Measurements from ENCODE around the gene CHST4.
A peak's percentile ranks its signal among the peaks of the same experiment; 100 is the strongest.
"Not testable (repeated sequence)": the region's sequence is repeated elsewhere in the genome, so short reads cannot be mapped to it uniquely, and the experiment has no call there.

Gene CHST4

GRCh38 chr16:71557954-71558582 lies 31.8 kb downstream of the CHST4 start:
- H4K20me1 ChIP-seq (ENCODE audit: insufficient read depth) = no peaks in the 10 kb centered on the region
- H3K9ac ChIP-seq = no peak overlapping the region
- no peak for TF ChIP-seq CTCF (conservative IDR thresholded peaks at IDR 0.05; ENCODE audit: low read depth, low read length)
- no peak overlapping the region for H3K4me2 ChIP-seq
- no peaks in the 10 kb centered on the region for H3K79me2 ChIP-seq (ENCODE audit: insufficient read depth, low read depth)
- H3K4me3 ChIP-seq (IDR thresholded peaks at IDR 0.05; ENCODE audit: insufficient read depth, low read depth, low read length) = no peak overlapping the region
- H3K27me3 ChIP-seq (ENCODE audit: insufficient read depth, low read depth) = no peaks in the 10 kb centered on the region
- no peak overlapping the region for H2AFZ ChIP-seq (ENCODE audit: low read depth)
- no peak overlapping the region for H3K27ac ChIP-seq
- H3K36me3 ChIP-seq (ENCODE audit: insufficient read depth) = no peaks in the 10 kb centered on the region
- no peaks in the 10 kb centered on the region for H3K4me1 ChIP-seq (ENCODE audit: low read depth, poor library complexity, severe bottlenecking)

GRCh38 chr16:71559855-71560254 lies 33.6 kb downstream of the CHST4 start:
- H3K4me2 ChIP-seq = no peak overlapping the region
- no peaks in the 10 kb centered on the region for H3K36me3 ChIP-seq (ENCODE audit: insufficient read depth)
- H3K27me3 ChIP-seq (ENCODE audit: insufficient read depth, low read depth) = no peaks in the 10 kb centered on the region
- TF ChIP-seq CTCF (conservative IDR thresholded peaks at IDR 0.05; ENCODE audit: low read depth, low read length) = no peak
- H3K4me1 ChIP-seq (ENCODE audit: low read depth, poor library complexity, severe bottlenecking) = peaks cover 7% of the 10 kb centered on the region
- no peaks in the 10 kb centered on the region for H4K20me1 ChIP-seq (ENCODE audit: insufficient read depth)
- H2AFZ ChIP-seq (ENCODE audit: low read depth) = no peak overlapping the region
- H3K79me2 ChIP-seq (ENCODE audit: insufficient read depth, low read depth) = no peaks in the 10 kb centered on the region
- no peak overlapping the region for H3K9ac ChIP-seq
- H3K4me3 ChIP-seq (IDR thresholded peaks at IDR 0.05; ENCODE audit: insufficient read depth, low read depth, low read length) = no peak overlapping the region
- H3K27ac ChIP-seq = no peak overlapping the region

GRCh38 chr16:71561886-71562285 lies 35.7 kb downstream of the CHST4 start:
- H3K79me2 ChIP-seq (ENCODE audit: insufficient read depth, low read depth); H3K36me3 ChIP-seq (ENCODE audit: insufficient read depth); H3K4me2 ChIP-seq; H3K4me3 ChIP-seq (IDR thresholded peaks at IDR 0.05; ENCODE audit: insufficient read depth, low read depth, low read length); H4K20me1 ChIP-seq (ENCODE audit: insufficient read depth); H3K9ac ChIP-seq; H3K27me3 ChIP-seq (ENCODE audit: insufficient read depth, low read depth); H2AFZ ChIP-seq (ENCODE audit: low read depth); H3K27ac ChIP-seq: not testable (repeated sequence)
- H3K4me1 ChIP-seq (ENCODE audit: low read depth, poor library complexity, severe bottlenecking) = peaks cover 18% of the 10 kb centered on the region

- H3K36me3 ChIP-seq (ENCODE audit: insufficient read depth) = no peaks in the 10 kb centered on the region
- no peak overlapping the region for H2AFZ ChIP-seq (ENCODE audit: low read depth)
- TF ChIP-seq CTCF (conservative IDR thresholded peaks at IDR 0.05; ENCODE audit: low read depth, low read length) = no peak
- peaks cover 18% of the 10 kb centered on the region for H3K4me1 ChIP-seq (ENCODE audit: low read depth, poor library complexity, severe bottlenecking)
- no peak overlapping the region for H3K4me3 ChIP-seq (IDR thresholded peaks at IDR 0.05; ENCODE audit: insufficient read depth, low read depth, low read length)
- H3K79me2 ChIP-seq (ENCODE audit: insufficient read depth, low read depth) = no peaks in the 10 kb centered on the region
- H3K27me3 ChIP-seq (ENCODE audit: insufficient read depth, low read depth) = no peaks in the 10 kb centered on the region
- no peak overlapping the region for H3K4me2 ChIP-seq
- H3K27ac ChIP-seq = no peak overlapping the region
- no peak overlapping the region for H3K9ac ChIP-seq
- H4K20me1 ChIP-seq (ENCODE audit: insufficient read depth) = no peaks in the 10 kb centered on the region
Observed at GRCh38 chr16:71562552-71562951, 36.3 kb downstream of the CHST4 start.

- H3K27me3 ChIP-seq (ENCODE audit: insufficient read depth, low read depth) = no peaks in the 10 kb centered on the region
- H3K9ac ChIP-seq = peak overlapping the region; percentile 71; the same call in 1 of the 2 replicates
- H3K4me1 ChIP-seq (ENCODE audit: low read depth, poor library complexity, severe bottlenecking) = peaks cover 18% of the 10 kb centered on the region
- no peak overlapping the region for H3K4me3 ChIP-seq (IDR thresholded peaks at IDR 0.05; ENCODE audit: insufficient read depth, low read depth, low read length)
- no peak for TF ChIP-seq CTCF (conservative IDR thresholded peaks at IDR 0.05; ENCODE audit: low read depth, low read length)
- no peaks in the 10 kb centered on the region for H3K79me2 ChIP-seq (ENCODE audit: insufficient read depth, low read depth)
- H4K20me1 ChIP-seq (ENCODE audit: insufficient read depth) = no peaks in the 10 kb centered on the region
- peak overlapping the region; percentile 83 for H3K27ac ChIP-seq
- H3K36me3 ChIP-seq (ENCODE audit: insufficient read depth) = no peaks in the 10 kb centered on the region
- H3K4me2 ChIP-seq = peak overlapping the region; percentile 76
- peak overlapping the region; percentile 91 for H2AFZ ChIP-seq (ENCODE audit: low read depth)
Observed at GRCh38 chr16:71564335-71564967, 38.2 kb downstream of the CHST4 start.
